Measurements from ENCODE around the gene RAE1. TPM values are rescaled to one million over a fixed set of nuclear protein-coding genes. Genes with fewer than 3 reads are reported as not detected.
A peak's percentile ranks its signal among the peaks of the same experiment; 100 is the strongest.

The RAE1 gene
- total RNA-seq, 3 donors from 2014 or later (not counting 1 experiment from before 2014, with no cell fraction given): 50.3 to 66.8 (median 52.5) TPM

DNA sequence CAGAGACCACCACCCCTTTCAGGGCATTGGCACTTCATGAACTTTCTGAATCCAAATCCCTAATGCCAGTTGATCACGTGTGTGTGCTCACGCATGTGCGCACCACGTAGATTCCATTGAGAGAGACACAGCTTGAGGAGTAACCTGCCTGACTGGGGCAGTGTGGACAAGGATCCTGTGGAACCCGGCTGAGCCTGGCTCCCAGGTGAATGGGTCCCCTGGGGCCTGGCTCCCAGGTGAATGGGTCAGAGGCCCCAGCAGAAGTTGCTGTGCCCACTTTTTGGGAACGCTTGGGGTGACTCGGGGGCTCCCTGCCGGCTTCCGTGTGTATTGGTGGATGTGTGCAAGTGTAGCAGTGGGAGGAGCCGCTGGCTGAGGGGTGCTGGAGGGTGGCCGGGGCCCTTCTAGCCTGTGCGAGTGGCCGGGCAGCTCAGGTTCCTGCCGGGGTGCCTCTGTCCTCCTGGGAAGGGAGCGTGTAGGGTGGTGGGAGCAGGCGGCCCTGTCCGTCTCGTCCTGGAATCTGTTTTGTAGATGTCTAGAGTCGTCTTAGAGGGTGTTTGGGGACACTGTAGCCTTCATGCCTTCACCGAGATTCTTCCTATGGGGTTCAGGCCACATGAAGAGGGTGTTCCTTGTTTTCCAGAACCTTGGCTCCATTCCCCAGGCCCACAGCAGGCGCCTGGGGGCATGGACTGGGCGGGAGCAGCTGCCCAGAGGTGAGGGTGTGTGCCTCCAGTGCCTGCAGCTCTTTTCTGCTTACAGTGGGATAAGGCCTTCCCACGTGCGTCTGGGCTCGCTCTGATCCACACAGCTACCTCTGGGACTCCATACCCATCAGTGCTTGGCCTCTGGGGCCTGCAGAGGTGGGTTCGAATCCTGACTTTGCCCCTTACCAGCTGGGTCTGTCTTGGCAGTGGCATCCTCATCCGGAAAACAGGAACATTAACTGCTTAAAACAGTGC lies 43.3 kb downstream of the RAE1 start:
- Histone ChIP-seq H3K9me3 (ENCODE audit: control insufficient read depth, insufficient read depth, low read length) (no peaks in the 10 kb centered on the region), H3K36me3 (ENCODE audit: control insufficient read depth, insufficient read depth, low read length) (peaks cover 47% of the 10 kb centered on the region), H3K4me3 (ENCODE audit: low read length) (no peak overlapping the region), H3K27ac (ENCODE audit: low read length) (no peak overlapping the region), H3K4me1 (ENCODE audit: control insufficient read depth, insufficient read depth, low read length) (peaks cover 91% of the 10 kb centered on the region), H3K27me3 (ENCODE audit: control insufficient read depth, insufficient read depth, low read length) (no peaks in the 10 kb centered on the region)
- Mint-ChIP-seq H3K27me3 (ENCODE audit: low read depth in 2 of 2) (no peaks in the 10 kb centered on the region), H3K4me3 (peak overlapping the region; percentile 95), H3K9me3 (no peaks in the 10 kb centered on the region), H3K27ac (peak overlapping the region; percentile 92 to 95), H3K36me3 (no peaks in the 10 kb centered on the region), H3K4me1 (peaks cover 58 to 77% of the 10 kb centered on the region in 2 donors)
- DNase-seq: no peak
- intact Hi-C loops (cut with micrococcal nuclease): loop anchor here (5.0 to 10.0 kb wide), 4 partner anchors 78 to 320 kb away; partner anchors contain the start of gene PMEPA1
- TF ChIP-seq CTCF (IDR thresholded peaks at IDR 0.05): no peak
- ATAC-seq: no peak
- 88% methylated on average over 27 of the region's 27 CpGs for WGBS (ENCODE audit: insufficient coverage)

- Mint-ChIP-seq H3K27me3 (ENCODE audit: low read depth in 2 of 2) (no peaks in the 10 kb centered on the region), H3K4me1 (peaks cover 60 to 78% of the 10 kb centered on the region in 2 donors), H3K27ac (peak overlapping the region; percentile 95 to 97), H3K4me3 (peak overlapping the region; percentile 86), H3K9me3 (no peaks in the 10 kb centered on the region), H3K36me3 (no peaks in the 10 kb centered on the region)
- H3K27ac ChIP-seq (ENCODE audit: low read length): no peak overlapping the region
- TF ChIP-seq CTCF (IDR thresholded peaks at IDR 0.05): no peak
- no peaks in the 10 kb centered on the region for H3K27me3 ChIP-seq (ENCODE audit: control insufficient read depth, insufficient read depth, low read length)
- DNase-seq: no peak
- intact Hi-C loops (cut with micrococcal nuclease): loop anchor here (5.0 to 10.0 kb wide), 3 partner anchors 87 to 319 kb away; partner anchors contain the start of gene PMEPA1
- no peaks in the 10 kb centered on the region for H3K9me3 ChIP-seq (ENCODE audit: control insufficient read depth, insufficient read depth, low read length)
- H3K4me1 ChIP-seq (ENCODE audit: control insufficient read depth, insufficient read depth, low read length): peaks cover 91% of the 10 kb centered on the region
- no peak overlapping the region for H3K4me3 ChIP-seq (ENCODE audit: low read length)
- 88% methylated on average over 31 of the region's 31 CpGs for WGBS (ENCODE audit: insufficient coverage)
- ATAC-seq: no peak
- peaks cover 57% of the 10 kb centered on the region for H3K36me3 ChIP-seq (ENCODE audit: control insufficient read depth, insufficient read depth, low read length)
These were observed 44.3 kb downstream of the RAE1 start for GRCh38 chr20:57395111-57395966.

GRCh38 chr20:57396212-57396983 lies 45.3 kb downstream of the RAE1 start:
- Mint-ChIP-seq H3K27ac (peak overlapping the region; percentile 95 to 97), H3K36me3 (no peaks in the 10 kb centered on the region), H3K9me3 (no peaks in the 10 kb centered on the region), H3K4me1 (peaks cover 65 to 83% of the 10 kb centered on the region in 2 donors), H3K4me3 (peak overlapping the region; percentile 86), H3K27me3 (ENCODE audit: low read depth in 2 of 2) (no peaks in the 10 kb centered on the region)
- ATAC-seq (no peak), DNase-seq (no peak)
- WGBS (ENCODE audit: insufficient coverage): 86% methylated on average over 16 of the region's 16 CpGs
- H3K4me1 ChIP-seq (ENCODE audit: control insufficient read depth, insufficient read depth, low read length): peaks cover 94% of the 10 kb centered on the region
- H3K27me3 ChIP-seq (ENCODE audit: control insufficient read depth, insufficient read depth, low read length): no peaks in the 10 kb centered on the region
- intact Hi-C loops (cut with micrococcal nuclease): loop anchor here (2.0 to 10.0 kb wide), 4 partner anchors 14 to 318 kb away; partner anchors contain the start of gene PMEPA1
- no peak overlapping the region for H3K4me3 ChIP-seq (ENCODE audit: low read length)
- H3K9me3 ChIP-seq (ENCODE audit: control insufficient read depth, insufficient read depth, low read length): no peaks in the 10 kb centered on the region
- H3K27ac ChIP-seq (ENCODE audit: low read length): peak overlapping the region; percentile 79
- peaks cover 67% of the 10 kb centered on the region for H3K36me3 ChIP-seq (ENCODE audit: control insufficient read depth, insufficient read depth, low read length)
- TF ChIP-seq CTCF (IDR thresholded peaks at IDR 0.05): no peak
